ENCODE results near the gene DHRS11. TPM values are rescaled to one million over a fixed set of nuclear protein-coding genes. Genes with fewer than 3 reads are reported as not detected.
A peak's percentile ranks its signal among the peaks of the same experiment; 100 is the strongest.

DHRS11 gene
- total and polyA plus RNA-seq, 2 of the 8 experiments (the other 6 are each of a cell fraction or from before 2014, with no cell fraction given) = 29.5 to 63.3 TPM

- TF ChIP-seq RBBP5 (IDR thresholded peaks at IDR 0.05; ENCODE audit: borderline replicate concordance, low read depth, low read length) (peak; percentile 72; the same call in 1 of the 2 replicates), SIX5 (IDR thresholded peaks at IDR 0.05; ENCODE audit: low read depth, low read length) (no peak), BRCA1 (IDR thresholded peaks at IDR 0.05; ENCODE audit: low read depth, low read length) (no peak), PHF8 (conservative IDR thresholded peaks at IDR 0.05; ENCODE audit: low read depth, low read length) (peak; percentile 51; the same call in 1 of the 2 replicates), SIRT6 (IDR thresholded peaks at IDR 0.05; ENCODE audit: low read length) (no peak), SIN3A (conservative IDR thresholded peaks at IDR 0.05 in 1 of 2, IDR thresholded peaks at IDR 0.05 in 1 of 2; ENCODE audit: low read depth in 1 of 2, low read length in 2 of 2) (peak; percentile 28 to 39; a peak in 1 of 4 replicates), CREB1 (IDR thresholded peaks at IDR 0.05) (peak; percentile 70), BACH1 (IDR thresholded peaks at IDR 0.05; ENCODE audit: low read length) (no peak), ASH2L (IDR thresholded peaks at IDR 0.05; ENCODE audit: low read length) (peak; percentile 98), POLR2AphosphoS5 (IDR thresholded peaks at IDR 0.05; ENCODE audit: low read depth, low read length) (peak; percentile 69), SP1 (IDR thresholded peaks at IDR 0.05; ENCODE audit: low read depth, low read length) (peak; percentile 61), POLR2A (IDR thresholded peaks at IDR 0.05; ENCODE audit: control extremely low read depth in 1 of 2, low read depth in 2 of 2, low read length in 2 of 2) (peak; percentile 64 to 72), EP300 (IDR thresholded peaks at IDR 0.05; ENCODE audit: borderline replicate concordance in 1 of 2, low read depth in 2 of 2, low read length in 2 of 2) (peak; percentile 57 to 96; a peak in 2 of 3 replicates), JUN (IDR thresholded peaks at IDR 0.05; ENCODE audit: low read depth, low read length) (no peak), GTF2F1 (IDR thresholded peaks at IDR 0.05; ENCODE audit: borderline replicate concordance, low read depth, low read length) (no peak), TAF1 (IDR thresholded peaks at IDR 0.05; ENCODE audit: low read depth, low read length) (peak; percentile 79)
- TF ChIP-seq, protein P1, sequence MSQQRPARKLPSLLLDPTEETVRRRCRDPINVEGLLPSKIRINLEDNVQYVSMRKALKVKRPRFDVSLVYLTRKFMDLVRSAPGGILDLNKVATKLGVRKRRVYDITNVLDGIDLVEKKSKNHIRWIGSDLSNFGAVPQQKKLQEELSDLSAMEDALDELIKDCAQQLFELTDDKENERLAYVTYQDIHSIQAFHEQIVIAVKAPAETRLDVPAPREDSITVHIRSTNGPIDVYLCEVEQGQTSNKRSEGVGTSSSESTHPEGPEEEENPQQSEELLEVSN (IDR thresholded peaks at IDR 0.05) = peak; percentile 8; the same call in 1 of the 2 replicates
- TF ChIP-seq, protein P2, sequence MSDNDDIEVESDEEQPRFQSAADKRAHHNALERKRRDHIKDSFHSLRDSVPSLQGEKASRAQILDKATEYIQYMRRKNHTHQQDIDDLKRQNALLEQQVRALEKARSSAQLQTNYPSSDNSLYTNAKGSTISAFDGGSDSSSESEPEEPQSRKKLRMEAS (IDR thresholded peaks at IDR 0.05) = peak; percentile 50
Observed at GRCh38 chr17:36545465-36546417, 45.9 kb upstream of the DHRS11 start (continued).
